ENCODE measurements around the gene SLFN14. TPM values are rescaled to one million over a fixed set of nuclear protein-coding genes. Genes with fewer than 3 reads are reported as not detected.
A peak's percentile ranks its signal among the peaks of the same experiment; 100 is the strongest.
"Not testable (repeated sequence)": the region's sequence is repeated elsewhere in the genome, so short reads cannot be mapped to it uniquely, and the experiment has no call there.

Gene SLFN14
- total and polyA plus RNA-seq, 2 experiments from 2014 or later: not detected

GRCh38 chr17:35569405-35569804, 8.8 kb upstream of the SLFN14 start:
- no peak overlapping the region for H3K27ac ChIP-seq
- no peak for TF ChIP-seq EZH2 (IDR thresholded peaks at IDR 0.05; ENCODE audit: insufficient read depth, poor library complexity, severe bottlenecking)
- TF ChIP-seq EZH2phosphoT487 (IDR thresholded peaks at IDR 0.05; ENCODE audit: insufficient read depth, low read depth): no peak
- H3K9me3 ChIP-seq (ENCODE audit: low read depth): no peaks in the 10 kb centered on the region
- H3K9ac ChIP-seq: peak overlapping the region; percentile 94
- no peak overlapping the region for H3K4me3 ChIP-seq
- H3K79me2 ChIP-seq (ENCODE audit: insufficient read depth): peaks cover 49% of the 10 kb centered on the region
- peaks cover 2% of the 10 kb centered on the region; the same call in 1 of the 2 replicates for H3F3A ChIP-seq (ENCODE audit: insufficient read depth)
- peaks cover 11% of the 10 kb centered on the region; the same call in 1 of the 2 replicates for H3K4me1 ChIP-seq (ENCODE audit: insufficient read depth)
- 0 out of 2 replicates have a peak, but pooled peaks cover 9% of the 10 kb centered on the region for H3K27me3 ChIP-seq (replicated peaks; ENCODE audit: insufficient read depth)
- DNase-seq: no peak
- in situ Hi-C loops (cut with MboI): no loop called here
- H2AFZ ChIP-seq: no peak overlapping the region
- no peaks in the 10 kb centered on the region for H3K36me3 ChIP-seq (ENCODE audit: low read depth)
- whole genome bisulfite sequencing, 2 experiments (ENCODE audit: low coverage in 1 of 2, low lambda C conversion rate in 2 of 2, missing lambda C conversion rate in 2 of 2): 70 to 79% methylated on average over 2 of the region's 2 CpGs
- peak overlapping the region; percentile 95 for H3K4me2 ChIP-seq (ENCODE audit: unreplicated experiment)
- H3K9me2 ChIP-seq (ENCODE audit: insufficient read depth): no peaks in the 10 kb centered on the region
- no peaks in the 10 kb centered on the region for H4K20me1 ChIP-seq (ENCODE audit: insufficient read depth)

- in situ Hi-C loops (cut with MboI): no loop called here
- H3K4me3 ChIP-seq: peak overlapping the region; percentile 100
- H3K27me3 ChIP-seq (replicated peaks; ENCODE audit: insufficient read depth): 0 out of 2 replicates have a peak, but pooled peaks cover 9% of the 10 kb centered on the region
- H3K4me1 ChIP-seq (ENCODE audit: insufficient read depth): peaks cover 11% of the 10 kb centered on the region; the same call in 1 of the 2 replicates
- no peaks in the 10 kb centered on the region for H3F3A ChIP-seq (ENCODE audit: insufficient read depth)
- H3K9me2 ChIP-seq (ENCODE audit: insufficient read depth): no peaks in the 10 kb centered on the region
- H3K4me2 ChIP-seq (ENCODE audit: unreplicated experiment): peak overlapping the region; percentile 95
- no peaks in the 10 kb centered on the region for H3K36me3 ChIP-seq (ENCODE audit: low read depth)
- no peaks in the 10 kb centered on the region for H4K20me1 ChIP-seq (ENCODE audit: insufficient read depth)
- peaks cover 49% of the 10 kb centered on the region for H3K79me2 ChIP-seq (ENCODE audit: insufficient read depth)
- peak overlapping the region; percentile 94 for H3K9ac ChIP-seq
- DNase-seq: peak; percentile 87
- 15 to 17% methylated on average over 13 to 15 of the region's 15 CpGs for WGBS, 2 experiments (ENCODE audit: low coverage in 1 of 2, low lambda C conversion rate in 2 of 2, missing lambda C conversion rate in 2 of 2)
- TF ChIP-seq EZH2 (IDR thresholded peaks at IDR 0.05; ENCODE audit: insufficient read depth, poor library complexity, severe bottlenecking) (no peak), EZH2phosphoT487 (IDR thresholded peaks at IDR 0.05; ENCODE audit: insufficient read depth, low read depth) (no peak)
- peak overlapping the region; percentile 96 for H2AFZ ChIP-seq
- no peaks in the 10 kb centered on the region for H3K9me3 ChIP-seq (ENCODE audit: low read depth)
- peak overlapping the region; percentile 90 for H3K27ac ChIP-seq
Measured at GRCh38 chr17:35568561-35568960, 7.9 kb upstream of the SLFN14 start.

GRCh38 chr17:35566968-35567367, 6.3 kb upstream of the SLFN14 start:
- Histone ChIP-seq H3K9me3 (ENCODE audit: low read depth) (no peaks in the 10 kb centered on the region), H3K4me1 (ENCODE audit: insufficient read depth) (peaks cover 11% of the 10 kb centered on the region; the same call in 1 of the 2 replicates), H2AFZ (peak overlapping the region; percentile 96), H3K36me3 (ENCODE audit: low read depth) (no peaks in the 10 kb centered on the region), H3F3A (ENCODE audit: insufficient read depth) (no peaks in the 10 kb centered on the region), H3K4me3 (peak overlapping the region; percentile 100), H3K27me3 (replicated peaks; ENCODE audit: insufficient read depth) (0 out of 2 replicates have a peak, but pooled peaks cover 9% of the 10 kb centered on the region), H3K9ac (peak overlapping the region; percentile 94; the same call in 1 of the 2 replicates), H4K20me1 (ENCODE audit: insufficient read depth) (no peaks in the 10 kb centered on the region), H3K9me2 (ENCODE audit: insufficient read depth) (no peaks in the 10 kb centered on the region), H3K79me2 (ENCODE audit: insufficient read depth) (peaks cover 40% of the 10 kb centered on the region), H3K27ac (no peak overlapping the region), H3K4me2 (ENCODE audit: unreplicated experiment) (peak overlapping the region; percentile 85)
- 60 to 64% methylated on average over 11 of the region's 11 CpGs for WGBS, 2 experiments (ENCODE audit: low coverage in 1 of 2, low lambda C conversion rate in 2 of 2, missing lambda C conversion rate in 2 of 2)
- no peak for DNase-seq
- TF ChIP-seq EZH2 (IDR thresholded peaks at IDR 0.05; ENCODE audit: insufficient read depth, poor library complexity, severe bottlenecking): no peak
- TF ChIP-seq EZH2phosphoT487 (IDR thresholded peaks at IDR 0.05; ENCODE audit: insufficient read depth, low read depth): no peak
- in situ Hi-C loops (cut with MboI): no loop called here

- H3K9me2 ChIP-seq (ENCODE audit: insufficient read depth); DNase-seq; H3K79me2 ChIP-seq (ENCODE audit: insufficient read depth); H3K36me3 ChIP-seq (ENCODE audit: low read depth); H3F3A ChIP-seq (ENCODE audit: insufficient read depth); in situ Hi-C loops (cut with MboI); H3K4me2 ChIP-seq (ENCODE audit: unreplicated experiment); H3K27ac ChIP-seq; H3K4me1 ChIP-seq (ENCODE audit: insufficient read depth); H2AFZ ChIP-seq; H3K4me3 ChIP-seq; H4K20me1 ChIP-seq (ENCODE audit: insufficient read depth); H3K9me3 ChIP-seq (ENCODE audit: low read depth); H3K9ac ChIP-seq: not testable (repeated sequence)
- 0 out of 2 replicates have a peak, but pooled peaks cover 17% of the 10 kb centered on the region for H3K27me3 ChIP-seq (replicated peaks; ENCODE audit: insufficient read depth)
- 62 to 71% methylated on average over 16 of the region's 16 CpGs for WGBS, 2 experiments (ENCODE audit: low coverage in 1 of 2, low lambda C conversion rate in 2 of 2, missing lambda C conversion rate in 2 of 2)
Measured at GRCh38 chr17:35563181-35563580, 2.6 kb upstream of the SLFN14 start.
